GM19023 (cell line): Measurements from ENCODE around the gene MED9.

Experiments
- ATAC-seq: cut with Tn5 transposase; IDR thresholded peaks from one replicate; pipeline ENCODE4 v1.9.1; 2021; ENCODE audit warnings: mild to moderate bottlenecking, moderate library complexity; ENCODE audit not compliant: unreplicated experiment

Gene MED9

GRCh38 chr17:17487998-17488397 lies 11.2 kb downstream of the MED9 start:
- no peak for ATAC-seq

- no peak for ATAC-seq
These were observed 14.3 kb downstream of the MED9 start for GRCh38 chr17:17491031-17491471.

- no peak for ATAC-seq
These were observed 14.8 kb downstream of the MED9 start for GRCh38 chr17:17491546-17491988.

GRCh38 chr17:17492085-17492484 lies 15.3 kb downstream of the MED9 start:
- ATAC-seq: no peak

- ATAC-seq: no peak
These were observed 15.8 kb downstream of the MED9 start for GRCh38 chr17:17492571-17492970.

- no peak for ATAC-seq
These were observed 16.6 kb downstream of the MED9 start for GRCh38 chr17:17493249-17493985.

GRCh38 chr17:17493986-17494466 lies 17.2 kb downstream of the MED9 start:
- no peak for ATAC-seq

- no peak for ATAC-seq
These were observed 17.7 kb downstream of the MED9 start for GRCh38 chr17:17494499-17494869.

GRCh38 chr17:17494870-17495535 lies 18.2 kb downstream of the MED9 start:
- ATAC-seq: no peak

GRCh38 chr17:17495536-17496188 lies 18.9 kb downstream of the MED9 start:
- peak; percentile 8 for ATAC-seq

GRCh38 chr17:17496189-17497064 lies 19.6 kb downstream of the MED9 start, which contains the start of gene RASD1:
Gene RASD1 (minus strand): TSS chr17:17496395. CDS start chr17:17496181, 214 bp downstream.
- ATAC-seq: peak; percentile 75

GRCh38 chr17:17497065-17497844 lies 20.5 kb downstream of the MED9 start:
- ATAC-seq: no peak

- no peak for ATAC-seq
These were observed 21.2 kb downstream of the MED9 start for GRCh38 chr17:17497845-17498520.

GRCh38 chr17:17498606-17499301 lies 22.0 kb downstream of the MED9 start:
- no peak for ATAC-seq

GRCh38 chr17:17499402-17500145 lies 22.8 kb downstream of the MED9 start:
- ATAC-seq: no peak

GRCh38 chr17:17500999-17501605 lies 24.3 kb downstream of the MED9 start:
- ATAC-seq: no peak

GRCh38 chr17:17502741-17503565 lies 26.2 kb downstream of the MED9 start:
- ATAC-seq: no peak
